Activated CD8-positive, alpha-beta memory T cell treated with anti-CD3 and anti-CD28 coated beads, Interleukin-2, amount 50 U/mL, for 24 hours (primary cell): ENCODE measurements around the gene HIPK3.
"Not testable (repeated sequence)": the region's sequence is repeated elsewhere in the genome, so short reads cannot be mapped to it uniquely, and the experiment has no call there.

Source experiments
- DNase-seq: peaks from one replicate; pipeline ENCODE4 v3.0.0-alpha.2; 2020; ENCODE audit errors: extremely low read depth

The HIPK3 gene

GRCh38 chr11:33258631-33259205 lies 1.5 kb downstream of the HIPK3 start:
- DNase-seq = no peak

- DNase-seq = no peak
These were observed 2.7 kb downstream of the HIPK3 start for GRCh38 chr11:33259869-33260268.

GRCh38 chr11:33261350-33261749 lies 4.2 kb downstream of the HIPK3 start:
- DNase-seq = not testable (repeated sequence)

DNA sequence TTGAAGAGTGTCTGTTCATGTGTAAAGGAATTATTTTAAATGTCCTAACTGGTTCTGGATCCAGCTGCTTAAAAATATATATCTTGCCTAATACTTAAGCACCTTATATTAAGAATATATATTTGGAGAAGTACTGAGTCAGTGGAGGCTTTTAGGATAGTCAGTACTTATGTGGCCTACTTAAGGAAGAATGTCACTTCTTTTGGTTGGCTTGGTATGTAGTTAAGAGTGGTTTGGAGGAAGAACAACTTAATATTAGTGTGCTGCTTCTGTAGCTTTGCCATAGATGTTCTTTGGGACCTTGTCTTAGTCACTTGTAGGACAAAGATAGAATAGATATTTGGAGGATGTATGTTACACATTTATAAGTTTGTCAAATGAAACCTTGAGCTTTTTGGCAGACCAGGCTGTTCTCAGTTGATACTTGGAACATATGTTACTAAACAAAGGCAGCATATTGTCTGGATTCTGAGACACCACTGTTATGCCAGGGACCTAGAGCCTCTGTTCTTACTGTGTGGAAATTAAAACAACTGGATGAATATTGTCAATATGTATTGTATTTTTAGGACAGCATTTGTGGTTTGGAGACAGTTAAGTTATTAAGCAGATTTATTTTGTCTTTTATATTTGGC lies 4.9 kb downstream of the HIPK3 start:
- no peak for DNase-seq

GRCh38 chr11:33263549-33263948 lies 6.4 kb downstream of the HIPK3 start:
- no peak for DNase-seq

DNA sequence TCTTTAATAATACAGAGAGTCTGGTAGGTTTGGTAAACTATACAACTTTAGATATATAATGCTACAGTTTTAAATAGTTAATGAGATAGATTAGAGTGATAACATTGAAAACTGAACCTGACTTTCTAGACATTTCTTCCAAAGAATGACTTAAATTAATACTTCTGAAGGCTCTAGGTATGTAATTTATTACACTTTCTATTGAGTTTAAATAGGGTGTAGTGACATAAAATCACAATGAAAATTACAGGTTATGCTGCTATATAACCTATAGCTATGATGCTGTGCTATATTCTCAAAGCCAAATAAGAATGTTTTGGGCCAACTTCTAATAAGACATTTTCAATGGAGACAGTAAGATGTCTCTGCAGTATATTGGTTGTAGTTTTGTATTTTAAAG lies 7.7 kb downstream of the HIPK3 start:
- DNase-seq = no peak

DNA sequence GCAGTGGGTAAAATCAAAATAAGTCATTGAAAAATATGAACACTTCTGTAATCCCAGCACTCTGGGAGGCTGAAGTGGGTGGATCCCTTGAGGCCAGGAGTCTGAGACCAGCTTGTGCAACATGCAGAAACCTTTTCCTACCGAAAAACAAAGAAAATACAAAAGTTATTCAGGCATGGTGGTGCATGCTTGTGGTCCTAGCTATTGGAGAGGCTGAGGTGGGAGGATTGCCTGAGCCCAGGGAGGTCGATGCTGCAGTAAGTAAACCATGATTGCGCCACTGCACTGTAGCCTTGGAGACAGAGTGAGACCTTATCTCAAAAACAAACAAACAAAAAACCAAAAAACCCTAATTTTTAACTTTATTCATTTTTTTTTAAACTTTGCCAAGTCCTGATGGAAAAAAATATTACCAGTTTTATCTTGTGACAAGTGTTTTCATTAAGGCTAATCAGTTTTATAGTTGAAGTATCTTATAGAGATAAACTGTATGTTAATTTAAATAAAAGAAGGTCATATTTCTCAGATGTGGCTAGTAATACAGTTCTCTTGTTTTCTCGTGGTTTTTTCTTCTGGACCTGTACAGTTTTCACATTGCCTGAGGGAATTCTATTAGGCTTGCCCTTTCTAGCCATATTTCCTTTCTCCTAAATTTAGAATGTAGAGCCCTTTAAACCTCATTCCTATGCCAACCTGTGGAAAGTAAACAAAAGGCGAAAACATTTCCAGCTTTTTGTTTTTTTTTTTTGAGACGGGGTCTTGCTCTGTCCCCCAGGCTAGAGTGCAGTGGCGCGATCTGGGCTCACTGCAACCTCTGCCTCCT lies 9.4 kb downstream of the HIPK3 start:
- no peak for DNase-seq

DNA sequence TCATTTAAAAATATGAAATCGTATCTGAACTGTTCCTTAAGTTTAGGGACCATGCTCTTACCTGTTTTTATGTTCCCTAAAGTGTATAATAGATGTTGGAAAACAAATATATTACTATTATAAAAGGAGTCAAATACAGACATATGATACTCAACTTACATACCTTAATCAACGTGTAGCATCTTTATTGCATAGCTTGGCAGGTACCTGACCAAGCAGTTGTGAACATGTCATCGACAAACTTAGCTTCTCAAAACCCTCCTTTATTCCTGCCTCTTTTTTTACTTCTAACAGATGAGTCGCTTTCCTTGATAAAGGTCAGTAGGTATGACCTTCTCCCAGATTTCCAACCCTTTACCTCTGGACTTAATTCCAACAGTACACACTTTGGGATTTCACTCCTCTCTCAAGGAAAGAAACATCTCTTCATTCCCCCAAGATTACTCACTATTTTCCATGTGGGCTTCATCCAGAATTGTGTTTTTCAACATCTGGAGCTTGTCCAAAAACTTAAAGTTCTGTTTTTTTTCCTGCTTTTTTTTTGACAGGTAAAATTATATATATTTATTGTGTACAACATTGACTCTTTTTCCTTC lies 11.9 kb downstream of the HIPK3 start:
- DNase-seq = no peak

DNA sequence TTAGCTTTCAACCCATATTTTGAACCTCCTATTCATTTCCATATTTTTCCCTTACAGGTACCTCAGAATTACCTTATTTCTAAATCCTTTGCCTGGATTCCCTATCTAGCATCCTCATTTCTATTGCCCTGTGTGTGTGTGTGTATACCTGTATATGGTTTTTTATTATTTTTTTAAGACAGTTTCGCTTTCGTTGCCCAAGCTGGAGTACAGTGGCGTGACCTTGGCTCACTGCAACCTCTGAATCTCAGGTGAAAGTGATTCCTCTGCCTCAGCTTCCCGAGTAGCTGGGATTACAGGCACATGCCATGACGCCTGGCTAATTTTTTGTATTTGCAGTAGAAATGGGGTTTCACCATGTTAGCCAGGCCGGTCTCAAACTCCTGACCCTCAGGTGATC lies 12.6 kb downstream of the HIPK3 start:
- no peak for DNase-seq

- DNase-seq = no peak
These were observed 13.9 kb downstream of the HIPK3 start for GRCh38 chr11:33271059-33271458.

- no peak for DNase-seq
These were observed 15.3 kb downstream of the HIPK3 start for GRCh38 chr11:33272338-33273107.

- DNase-seq = no peak
These were observed 16.5 kb downstream of the HIPK3 start for GRCh38 chr11:33273656-33274055.

DNA sequence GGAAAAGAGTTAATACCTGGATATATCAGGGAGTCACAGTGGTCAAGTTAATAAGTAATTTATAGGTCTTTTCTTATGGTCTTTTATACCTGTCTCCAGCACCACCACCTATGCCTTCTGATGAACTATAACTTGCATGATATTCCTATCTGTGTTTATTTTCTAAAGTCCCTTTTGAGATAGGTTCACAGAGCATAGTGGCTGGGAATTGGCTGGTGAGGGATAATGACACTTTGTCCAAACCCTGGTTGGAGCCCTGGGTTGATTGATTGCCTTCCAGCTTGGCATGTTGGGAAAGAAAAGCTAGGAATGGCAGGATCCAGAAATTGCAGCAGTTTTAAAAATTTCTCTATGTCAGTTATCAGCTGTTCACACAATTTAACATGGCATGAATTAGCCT lies 23.2 kb downstream of the HIPK3 start:
- no peak for DNase-seq

DNA sequence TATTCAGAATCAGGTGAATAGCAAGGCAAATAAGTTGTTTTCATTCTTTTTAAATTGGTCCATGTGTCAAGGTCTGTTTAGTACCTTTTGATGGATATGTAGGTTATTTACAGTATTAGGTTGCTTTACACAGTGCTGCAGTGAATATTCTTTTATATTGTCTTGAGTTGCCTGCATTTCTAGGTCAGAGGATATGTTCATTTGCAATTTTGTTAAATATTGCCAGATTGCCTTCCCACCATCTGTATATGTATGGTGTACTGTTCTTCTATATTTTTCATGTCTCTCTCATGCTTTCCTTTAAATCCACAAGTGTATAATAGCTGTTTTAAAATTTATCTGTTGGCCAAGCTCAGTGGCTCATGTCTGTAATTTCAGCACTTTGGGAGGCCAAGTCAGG lies 24.6 kb downstream of the HIPK3 start:
- no peak for DNase-seq

DNA sequence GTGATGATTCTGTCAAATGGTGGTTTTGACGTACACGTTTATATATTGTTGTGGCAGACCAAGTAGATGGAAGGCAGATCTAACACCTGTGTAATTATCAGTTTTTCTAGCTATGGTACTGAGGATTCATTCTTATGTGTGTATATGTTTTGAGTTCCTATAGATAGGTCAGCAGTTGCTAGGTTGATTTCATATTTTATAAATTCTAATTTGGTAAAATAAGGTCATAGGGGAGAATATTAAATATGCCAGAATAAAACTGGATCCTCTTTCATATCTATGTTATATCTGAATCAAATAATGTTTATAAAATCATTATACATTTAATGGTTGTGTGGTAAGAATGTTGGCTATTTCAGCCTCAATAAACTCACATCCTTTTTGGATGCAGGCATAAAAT lies 27.6 kb downstream of the HIPK3 start:
- no peak for DNase-seq

- DNase-seq = no peak
These were observed 33.1 kb downstream of the HIPK3 start for GRCh38 chr11:33290319-33290718.

DNA sequence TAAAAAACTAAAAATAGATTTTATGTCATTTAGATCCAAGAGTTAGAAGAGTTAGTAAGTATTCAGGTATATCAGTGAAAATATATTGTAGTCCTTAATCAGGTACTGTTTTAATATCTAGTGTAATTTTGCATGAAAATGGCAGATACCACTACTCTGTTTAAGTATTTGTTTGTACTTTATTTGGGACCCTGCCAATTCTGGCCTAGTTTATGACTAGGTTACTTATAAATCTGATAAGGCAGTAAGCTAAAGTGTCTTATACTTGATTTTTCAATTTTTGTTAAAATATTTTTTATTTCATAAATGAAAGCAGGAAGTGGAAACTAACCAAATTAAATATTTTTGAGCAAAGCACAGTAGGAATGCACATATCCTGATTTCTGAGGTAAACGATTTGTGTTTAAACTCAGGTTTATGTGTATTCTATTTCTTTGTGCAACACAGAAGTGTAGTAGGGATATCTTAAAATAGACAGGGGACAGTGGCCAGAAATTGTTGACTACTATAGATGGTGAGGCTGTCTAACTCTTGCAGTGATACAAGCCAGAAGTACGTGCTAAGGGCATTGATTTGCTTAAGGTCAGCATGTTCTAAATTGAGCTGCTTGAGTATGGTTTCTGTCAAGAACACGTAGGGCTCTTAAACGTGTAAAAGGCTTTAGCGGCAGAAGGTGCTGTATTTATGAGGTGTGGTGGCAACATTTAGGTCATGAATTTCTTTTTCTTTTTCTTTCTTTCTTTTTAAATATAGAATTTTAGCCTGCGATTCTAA lies 34.0 kb downstream of the HIPK3 start:
- DNase-seq = no peak

GRCh38 chr11:33292311-33292710 lies 35.1 kb downstream of the HIPK3 start:
- no peak for DNase-seq

- no peak for DNase-seq
These were observed 37.0 kb downstream of the HIPK3 start for GRCh38 chr11:33294224-33294623.

GRCh38 chr11:33294797-33295196 lies 37.6 kb downstream of the HIPK3 start:
- no peak for DNase-seq

DNA sequence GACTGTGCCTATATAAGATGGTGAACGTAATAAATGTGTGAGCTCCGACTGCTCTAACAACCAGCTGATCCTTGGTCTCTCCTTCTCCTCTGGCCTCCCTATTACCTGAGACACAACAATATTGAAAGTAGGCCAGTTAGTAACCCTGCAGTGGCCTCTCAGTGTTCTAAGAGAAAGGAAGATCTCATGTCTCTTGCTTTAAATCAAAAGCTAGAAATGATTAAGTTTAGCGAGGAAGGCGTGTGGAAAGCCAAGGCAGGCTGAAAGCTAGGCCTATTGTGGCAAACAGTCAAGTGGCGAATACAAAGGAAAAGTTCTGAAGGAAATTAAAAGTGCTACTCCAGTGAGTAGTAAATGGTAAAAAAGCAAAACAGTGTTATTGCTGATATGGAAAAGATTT lies 39.5 kb downstream of the HIPK3 start:
- no peak for DNase-seq
